Panc1 (cell line): ENCODE measurements around the gene PRTFDC1. TPM values are rescaled to one million over a fixed set of nuclear protein-coding genes. Genes with fewer than 3 reads are reported as not detected.
A peak's percentile ranks its signal among the peaks of the same experiment; 100 is the strongest.

ENCODE experiments used
- ATAC-seq: fragments of 200-7000 bp; cut with Tn5 transposase; 2 replicates; pipeline ENCODE4 v1.9.1; 2020; ENCODE audit warnings: mild to moderate bottlenecking, moderate library complexity
- BruUV-seq: library from RNA; stranded (reverse); fragments of 400-500 nt; replicated peaks from 2 replicates; lab custom pipeline; 2021; lab: Mats Ljungman, UMichigan
- CTCF ChIA-PET: fragments of 300-600 bp; sonication (Branson Sonifier 250); formaldehyde crosslinking; loops from one replicate; lab custom pipeline; 2022; ENCODE audit warnings: antibody characterized with exemption; lab: Charles Lee
- POLR2A ChIA-PET: fragments of 300-600 bp; sonication (Branson Sonifier 250); formaldehyde crosslinking; loops from one replicate; lab custom pipeline; 2022; ENCODE audit warnings: antibody characterized with exemption; lab: Charles Lee
- DNase-seq: peaks from one replicate; pipeline ENCODE4 v3.0.0-alpha.2; 2010; ENCODE audit warnings: low read depth, low spot score
- H3K27ac ChIP-seq: 2 replicates; pipeline ENCODE4 v1.5.1; 2011; ENCODE audit warnings: mild to moderate bottlenecking, low read length, inconsistent platforms
- H3K27me3 ChIP-seq: fragments of 200-500 bp; sonication (Bioruptor generic); 2 replicates; pipeline ENCODE4 v1.6.0; 2014; ENCODE audit warnings: low read length, inconsistent platforms; ENCODE audit not compliant: control insufficient read depth, insufficient read depth
- H3K36me3 ChIP-seq: fragments of 200-500 bp; sonication (Bioruptor generic); 2 replicates; pipeline ENCODE4 v1.5.1; 2014; ENCODE audit warnings: inconsistent platforms, mild to moderate bottlenecking, low read length, moderate library complexity; ENCODE audit not compliant: control insufficient read depth, insufficient read depth
- H3K4me1 ChIP-seq: 2 replicates; pipeline ENCODE4 v1.5.1; 2011; ENCODE audit warnings: inconsistent platforms, mild to moderate bottlenecking, low read length, moderate library complexity; ENCODE audit not compliant: control insufficient read depth, insufficient read depth
- H3K4me3 ChIP-seq, 2 experiments: 2 replicates each; pipeline ENCODE4 v1.5.1; 2011 to 2012; ENCODE audit warnings: low read depth in 2 of 2, low read length in 2 of 2, mild to moderate bottlenecking in 2 of 2, inconsistent platforms in 1 of 2, moderate library complexity in 1 of 2
- H3K9me3 ChIP-seq: fragments of 200-500 bp; sonication (Bioruptor generic); 2 replicates; pipeline ENCODE4 v1.5.1; 2014; ENCODE audit warnings: low read depth, mild to moderate bottlenecking, inconsistent platforms, low read length, moderate library complexity; ENCODE audit not compliant: control insufficient read depth, insufficient read depth
- CTCF ChIP-seq: fragments of 450-650 bp; IDR thresholded peaks from 2 replicates; pipeline ENCODE4 v1.5.1; 2017; ENCODE audit warnings: mild to moderate bottlenecking
- POLR2AphosphoS5 ChIP-seq: IDR thresholded peaks from 2 replicates; pipeline ENCODE4 v1.6.1; 2012; ENCODE audit warnings: mild to moderate bottlenecking, low read depth, low read length, moderate library complexity
- REST ChIP-seq, 2 experiments: IDR thresholded peaks; 2 replicates each; pipeline ENCODE4 v1.6.1; 2011 to 2012; ENCODE audit warnings: low read depth in 2 of 2, control low read depth in 1 of 2, low read length in 1 of 2, mild to moderate bottlenecking in 1 of 2, moderate library complexity in 1 of 2; ENCODE audit not compliant: insufficient read depth in 1 of 2
- SIN3A ChIP-seq: IDR thresholded peaks from 2 replicates; pipeline ENCODE4 v1.6.1; 2012; ENCODE audit warnings: low read depth, mild to moderate bottlenecking, low read length, moderate library complexity, borderline replicate concordance; ENCODE audit not compliant: insufficient read depth
- TCF7L2 ChIP-seq: IDR thresholded peaks from 2 replicates; pipeline ENCODE4 v1.6.1; 2011; ENCODE audit warnings: mild to moderate bottlenecking, low read depth, low read length, inconsistent platforms
- in situ Hi-C: cut with HindIII; loops from 2 replicates; pipeline ENCODE4 v1.10.0; 2016; ENCODE audit warnings: low sequenced_read_pairs, low pct_unique_long_range_greater_than_20kb
- intact Hi-C: fragments of 100-400 bp; cut with micrococcal nuclease; formaldehyde crosslinking; loops from one replicate; pipeline ENCODE4 v1.10.0; 2022; ENCODE audit not compliant: unreplicated experiment
- total RNA-seq: library from RNA; stranded (reverse); gene quantifications from one replicate; pipeline ENCODE4 v1.2.1, GENCODE V29; 2021; ENCODE audit not compliant: unreplicated experiment

The PRTFDC1 gene
- total RNA-seq, 1 experiment from 2014 or later, result 3.0 TPM

GRCh38 chr10:24963521-24964041 lies 11.2 kb upstream of the PRTFDC1 start:
- in situ Hi-C loops, result no loop called here
- ATAC-seq, result no peak
- peaks cover 3% of the 10 kb centered on the region for H3K4me1 ChIP-seq
- DNase-seq, result no peak
- no peak for TF ChIP-seq TCF7L2
- TF ChIP-seq SIN3A, result no peak
- ChIA-PET CTCF (no interaction called here), POLR2A (no interaction called here)
- no TSS peak for BruUV-seq
- H3K27ac ChIP-seq, result no peak overlapping the region
- no peaks in the 10 kb centered on the region for H3K9me3 ChIP-seq
- no peaks in the 10 kb centered on the region for H3K36me3 ChIP-seq
- H3K27me3 ChIP-seq, result no peaks in the 10 kb centered on the region
- intact Hi-C loops, result no loop called here
- H3K4me3 ChIP-seq, result no peak overlapping the region

- H3K36me3 ChIP-seq, result no peaks in the 10 kb centered on the region
- in situ Hi-C loops (no loop called here), intact Hi-C loops (no loop called here)
- peaks cover 8% of the 10 kb centered on the region for H3K4me1 ChIP-seq
- no peak overlapping the region for H3K4me3 ChIP-seq
- POLR2A ChIA-PET, result no interaction called here
- no peak for DNase-seq
- TF ChIP-seq REST (IDR thresholded peaks at IDR 0.05; ENCODE audit: insufficient read depth in 1 of 2, low read depth in 2 of 2, low read length in 1 of 2), result no peak
- TF ChIP-seq SIN3A, result no peak
- no peak for TF ChIP-seq POLR2AphosphoS5
- TF ChIP-seq TCF7L2, result no peak
- no peak for TF ChIP-seq CTCF
- no TSS peak for BruUV-seq
- H3K27ac ChIP-seq, result no peak overlapping the region
- H3K9me3 ChIP-seq, result no peaks in the 10 kb centered on the region
- CTCF ChIA-PET, result no interaction called here
- ATAC-seq, result peak; percentile 63; the same call in 1 of the 2 replicates
- no peaks in the 10 kb centered on the region for H3K27me3 ChIP-seq
Observed at GRCh38 chr10:24962995-24963394, 10.6 kb upstream of the PRTFDC1 start.

GRCh38 chr10:24961582-24961981 lies 9.2 kb upstream of the PRTFDC1 start:
- ChIA-PET POLR2A (no interaction called here), CTCF (no interaction called here)
- DNase-seq (no peak), ATAC-seq (no peak)
- in situ Hi-C loops (no loop called here), intact Hi-C loops (no loop called here)
- H3K9me3 ChIP-seq, result no peaks in the 10 kb centered on the region
- H3K4me3 ChIP-seq, result no peak overlapping the region
- H3K36me3 ChIP-seq, result no peaks in the 10 kb centered on the region
- H3K4me1 ChIP-seq, result peaks cover 11% of the 10 kb centered on the region
- H3K27ac ChIP-seq, result no peak overlapping the region
- no TSS peak for BruUV-seq
- H3K27me3 ChIP-seq, result no peaks in the 10 kb centered on the region
- TF ChIP-seq REST (IDR thresholded peaks at IDR 0.05; ENCODE audit: insufficient read depth in 1 of 2, low read depth in 2 of 2, low read length in 1 of 2) (no peak), TCF7L2 (no peak), POLR2AphosphoS5 (no peak), CTCF (no peak), SIN3A (no peak)
